ENCODE data around the gene E2F3.

E2F3 gene

GRCh38 chr6:20402342-20403069 is 827 bp downstream of the E2F3 start:
- peak; percentile 90 for DNase-seq

- DNase-seq, result peak; percentile 94
Observed at GRCh38 chr6:20403070-20403765, 1.5 kb downstream of the E2F3 start.

GRCh38 chr6:20403766-20404640 is 2.3 kb downstream of the E2F3 start:
- DNase-seq, result peak; percentile 86

GRCh38 chr6:20404641-20405032 is 3.0 kb downstream of the E2F3 start:
- peak; percentile 92 for DNase-seq

- no peak for DNase-seq
Observed at GRCh38 chr6:20408851-20409250, 7.2 kb downstream of the E2F3 start.

- DNase-seq, result peak; percentile 94
Observed at GRCh38 chr6:20409427-20409971, 7.8 kb downstream of the E2F3 start.

- peak; percentile 25 for DNase-seq
Observed at GRCh38 chr6:20411544-20411943, 9.9 kb downstream of the E2F3 start.

- DNase-seq, result peak; percentile 51
Observed at GRCh38 chr6:20411953-20412681, 10.4 kb downstream of the E2F3 start.

GRCh38 chr6:20412682-20413073 is 11.0 kb downstream of the E2F3 start:
- DNase-seq, result no peak

- DNase-seq, result no peak
Observed at GRCh38 chr6:20413826-20414225, 12.1 kb downstream of the E2F3 start.

GRCh38 chr6:20414711-20415110 is 13.0 kb downstream of the E2F3 start:
- no peak for DNase-seq

GRCh38 chr6:20415304-20415703 is 13.6 kb downstream of the E2F3 start:
- no peak for DNase-seq

- no peak for DNase-seq
Observed at GRCh38 chr6:20415712-20416454, 14.2 kb downstream of the E2F3 start.

- DNase-seq, result no peak
Observed at GRCh38 chr6:20416567-20417345, 15.1 kb downstream of the E2F3 start.

- DNase-seq, result peak; percentile 46
Observed at GRCh38 chr6:20417819-20418218, 16.1 kb downstream of the E2F3 start.

- peak; percentile 47 for DNase-seq
Observed at GRCh38 chr6:20426177-20427082, 24.8 kb downstream of the E2F3 start.

- DNase-seq, result no peak
Observed at GRCh38 chr6:20427856-20428255, 26.2 kb downstream of the E2F3 start.

- DNase-seq, result no peak
Observed at GRCh38 chr6:20432692-20433091, 31.0 kb downstream of the E2F3 start.

- no peak for DNase-seq
Observed at GRCh38 chr6:20433321-20433720, 31.6 kb downstream of the E2F3 start.

GRCh38 chr6:20433929-20434328 is 32.2 kb downstream of the E2F3 start:
- no peak for DNase-seq

Data from hematopoietic multipotent progenitor cell treated with erythropoietin and hydrocortisone succinate and interleukin-3 and kit ligand, for 6 days (in vitro differentiated cells).